GM23248 (cell line): Measurements from ENCODE around the gene HEG1. TPM values are rescaled to one million over a fixed set of nuclear protein-coding genes. Genes with fewer than 3 reads are reported as not detected.

Experiments used
- DNase-seq: peaks from one replicate; pipeline ENCODE4 v3.0.0-alpha.2; 2015
- H2AFZ ChIP-seq: fragments of 200-600 bp; sonication (generic); 2 replicates; pipeline ENCODE4 v1.6.1; 2016; ENCODE audit warnings: antibody characterized with exemption
- H3F3A ChIP-seq: fragments of 200-600 bp; sonication (generic); 2 replicates; pipeline ENCODE4 v1.6.1; 2016; ENCODE audit warnings: mild to moderate bottlenecking, antibody characterized with exemption, mixed run types; ENCODE audit not compliant: insufficient read depth
- H3K27ac ChIP-seq: fragments of 200-600 bp; sonication (generic); 2 replicates; pipeline ENCODE4 v1.5.1; 2016; ENCODE audit warnings: mild to moderate bottlenecking
- H3K27me3 ChIP-seq: fragments of 200-600 bp; sonication (generic); replicated peaks from 2 replicates; pipeline ENCODE4 v1.6.1; 2016; ENCODE audit warnings: mild to moderate bottlenecking; ENCODE audit not compliant: insufficient read depth
- H3K36me3 ChIP-seq: fragments of 200-600 bp; sonication (generic); 2 replicates; pipeline ENCODE4 v1.6.1; 2016; ENCODE audit warnings: low read depth, mild to moderate bottlenecking
- H3K4me1 ChIP-seq: fragments of 200-600 bp; sonication (generic); 2 replicates; pipeline ENCODE4 v1.6.1; 2016; ENCODE audit warnings: mild to moderate bottlenecking; ENCODE audit not compliant: insufficient read depth
- H3K4me2 ChIP-seq: fragments of 200-600 bp; sonication (generic); one replicate; pipeline ENCODE4 v1.6.1; 2016; ENCODE audit warnings: mild to moderate bottlenecking; ENCODE audit not compliant: unreplicated experiment
- H3K4me3 ChIP-seq: fragments of 200-600 bp; sonication (generic); 2 replicates; pipeline ENCODE4 v1.5.1; 2016; ENCODE audit warnings: mild to moderate bottlenecking
- H3K79me2 ChIP-seq: fragments of 200-600 bp; sonication (generic); 2 replicates; pipeline ENCODE4 v1.6.1; 2016; ENCODE audit warnings: mild to moderate bottlenecking; ENCODE audit not compliant: insufficient read depth
- H3K9ac ChIP-seq: fragments of 200-600 bp; sonication (generic); 2 replicates; pipeline ENCODE4 v1.6.1; 2016; ENCODE audit warnings: mild to moderate bottlenecking
- H3K9me2 ChIP-seq: fragments of 200-600 bp; sonication (generic); 2 replicates; pipeline ENCODE4 v1.6.1; 2016; ENCODE audit warnings: mixed run types, mild to moderate bottlenecking, moderate library complexity; ENCODE audit not compliant: insufficient read depth
- H3K9me3 ChIP-seq: fragments of 200-600 bp; sonication (generic); one replicate; pipeline ENCODE4 v1.6.1; 2017; ENCODE audit warnings: low read depth
- H4K20me1 ChIP-seq: fragments of 200-600 bp; sonication (generic); 2 replicates; pipeline ENCODE4 v1.6.0; 2016; ENCODE audit not compliant: insufficient read depth
- EZH2 ChIP-seq: fragments of 200-600 bp; sonication (generic); IDR thresholded peaks from 2 replicates; pipeline ENCODE4 v1.6.1; 2018; ENCODE audit warnings: antibody characterized with exemption, mild to moderate bottlenecking; ENCODE audit not compliant: insufficient read depth, poor library complexity, severe bottlenecking
- EZH2phosphoT487 ChIP-seq: fragments of 200-600 bp; sonication (generic); IDR thresholded peaks from 2 replicates; pipeline ENCODE4 v1.6.1; 2018; ENCODE audit warnings: antibody characterized with exemption, moderate library complexity, mild to moderate bottlenecking, low read depth; ENCODE audit not compliant: insufficient read depth
- WGBS, 2 experiments: methylation state at CpG; one replicate each; pipeline ENCODE4 v1.1.6; 2015 to 2017; ENCODE audit warnings: low lambda C conversion rate in 2 of 2, low coverage in 1 of 2; ENCODE audit errors: missing lambda C conversion rate in 2 of 2; 5-methylcytosine and 5-hydroxymethylcytosine counted together
- in situ Hi-C: fragments of 300-500 bp; cut with MboI; formaldehyde crosslinking; loops from 2 replicates; pipeline ENCODE4 v1.15.0; 2020
- polyA plus RNA-seq: library from polyadenylated mRNA; unstranded; fragments of >200 nt; fragmentation: Nextera tagmentation; extraction: Ambion mirVana; gene quantifications from 2 replicates; pipeline ENCODE4 v1.2.1, GENCODE V29; 2016
- total RNA-seq: library from RNA; depleted of rRNA; stranded (reverse); fragments of >200 nt; shearing (Covaris generic); gene quantifications from 2 replicates; pipeline ENCODE4 v1.2.3, GENCODE V29; 2014

Gene HEG1
- total and polyA plus RNA-seq, 2 experiments from 2014 or later = 32.1 to 116 TPM

DNA sequence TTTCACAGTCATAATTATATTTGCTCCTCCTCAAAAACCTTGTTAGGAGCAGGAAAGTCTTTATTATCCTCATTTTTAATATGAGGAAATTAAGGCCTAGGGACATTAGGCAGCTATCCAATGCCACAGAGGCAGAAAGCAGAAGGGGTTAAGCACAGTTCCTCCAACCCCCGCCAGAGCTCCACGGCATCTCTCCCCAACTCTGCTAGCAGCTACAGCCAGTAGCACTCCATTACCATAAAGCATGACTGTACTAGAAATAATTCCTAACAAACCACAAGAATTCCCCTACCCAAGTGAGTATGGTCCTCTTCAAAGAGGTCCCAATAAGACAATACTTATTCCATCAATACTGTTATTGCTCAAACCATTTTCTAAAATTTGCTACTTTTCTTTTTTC is 9.8 kb downstream of the HEG1 start:
- H3K4me3 ChIP-seq = peak overlapping the region; percentile 6; the same call in 1 of the 2 replicates
- in situ Hi-C loops = no loop called here
- peak overlapping the region; percentile 39; the same call in 1 of the 2 replicates for H3K27ac ChIP-seq
- H3K36me3 ChIP-seq = peaks cover 40% of the 10 kb centered on the region
- H3K79me2 ChIP-seq = peaks cover 100% of the 10 kb centered on the region
- peak overlapping the region; percentile 69 for H3K4me2 ChIP-seq
- H3K4me1 ChIP-seq = peaks cover 83% of the 10 kb centered on the region
- peak; percentile 86 for DNase-seq
- peaks cover 24% of the 10 kb centered on the region for H4K20me1 ChIP-seq
- 2% methylated on average over 2 of the region's 2 CpGs for WGBS, 2 experiments
- peak overlapping the region; percentile 15; the same call in 1 of the 2 replicates for H3K9ac ChIP-seq
- peaks cover 90% of the 10 kb centered on the region for H3F3A ChIP-seq
- H2AFZ ChIP-seq = no peak overlapping the region
- TF ChIP-seq EZH2 (no peak), EZH2phosphoT487 (no peak)
- no peaks in the 10 kb centered on the region for H3K9me2 ChIP-seq
- no peaks in the 10 kb centered on the region for H3K9me3 ChIP-seq
- H3K27me3 ChIP-seq = no peaks in the 10 kb centered on the region

GRCh38 chr3:125045194-125045593 is 10.6 kb downstream of the HEG1 start:
- Histone ChIP-seq H3K9me3 (no peaks in the 10 kb centered on the region), H3K4me1 (peaks cover 83% of the 10 kb centered on the region), H3K27ac (peak overlapping the region; percentile 1; the same call in 1 of the 2 replicates), H3K9me2 (no peaks in the 10 kb centered on the region), H3K4me2 (peak overlapping the region; percentile 69), H3K36me3 (peaks cover 33% of the 10 kb centered on the region), H4K20me1 (peaks cover 31% of the 10 kb centered on the region), H3F3A (peaks cover 90% of the 10 kb centered on the region), H3K27me3 (no peaks in the 10 kb centered on the region), H3K79me2 (peaks cover 100% of the 10 kb centered on the region), H3K4me3 (no peak overlapping the region), H2AFZ (no peak overlapping the region), H3K9ac (no peak overlapping the region)
- DNase-seq = peak; percentile 54
- in situ Hi-C loops = no loop called here
- TF ChIP-seq EZH2phosphoT487 = no peak
- TF ChIP-seq EZH2 = no peak
- 82 to 92% methylated on average over 5 of the region's 5 CpGs for WGBS, 2 experiments

DNA sequence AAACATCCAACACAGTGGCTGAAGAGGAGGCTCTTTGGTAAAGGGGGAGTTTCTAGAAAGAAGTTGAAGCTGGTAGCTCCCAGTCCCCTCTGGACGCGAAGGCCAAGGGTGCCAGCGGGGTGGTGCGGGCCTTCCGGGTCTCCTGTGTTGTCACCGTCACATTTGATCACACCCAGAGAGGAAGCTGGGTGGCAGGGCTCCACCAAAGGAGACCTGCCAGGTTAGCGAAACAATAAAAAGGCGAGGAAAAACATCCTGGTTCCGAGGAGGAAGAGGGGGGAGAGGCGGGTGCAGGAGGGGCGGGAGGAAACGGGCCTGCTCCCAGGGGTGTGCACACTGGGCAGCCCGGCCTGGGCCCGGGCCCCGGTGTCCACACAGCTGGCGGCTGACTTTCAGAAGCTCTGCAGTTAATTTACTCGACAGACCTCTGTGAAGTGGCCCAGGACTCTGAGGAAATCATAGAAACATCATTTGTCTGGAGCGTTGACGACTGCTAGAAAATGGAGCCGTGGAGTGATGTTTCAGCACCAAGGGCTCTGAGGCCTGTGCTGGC is 12.1 kb downstream of the HEG1 start:
- Histone ChIP-seq H3K79me2 (peaks cover 100% of the 10 kb centered on the region), H3F3A (peaks cover 87% of the 10 kb centered on the region), H4K20me1 (peaks cover 42% of the 10 kb centered on the region), H2AFZ (no peak overlapping the region), H3K4me3 (no peak overlapping the region), H3K9me3 (no peaks in the 10 kb centered on the region), H3K9ac (peak overlapping the region; percentile 71), H3K4me1 (peaks cover 83% of the 10 kb centered on the region), H3K27ac (peak overlapping the region; percentile 71), H3K36me3 (peaks cover 25% of the 10 kb centered on the region), H3K4me2 (peak overlapping the region; percentile 67), H3K9me2 (no peaks in the 10 kb centered on the region), H3K27me3 (no peaks in the 10 kb centered on the region)
- WGBS, 2 experiments = 47 to 54% methylated on average over 15 to 20 of the region's 20 CpGs
- in situ Hi-C loops = no loop called here
- no peak for TF ChIP-seq EZH2phosphoT487
- no peak for TF ChIP-seq EZH2
- peak; percentile 43 for DNase-seq

DNA sequence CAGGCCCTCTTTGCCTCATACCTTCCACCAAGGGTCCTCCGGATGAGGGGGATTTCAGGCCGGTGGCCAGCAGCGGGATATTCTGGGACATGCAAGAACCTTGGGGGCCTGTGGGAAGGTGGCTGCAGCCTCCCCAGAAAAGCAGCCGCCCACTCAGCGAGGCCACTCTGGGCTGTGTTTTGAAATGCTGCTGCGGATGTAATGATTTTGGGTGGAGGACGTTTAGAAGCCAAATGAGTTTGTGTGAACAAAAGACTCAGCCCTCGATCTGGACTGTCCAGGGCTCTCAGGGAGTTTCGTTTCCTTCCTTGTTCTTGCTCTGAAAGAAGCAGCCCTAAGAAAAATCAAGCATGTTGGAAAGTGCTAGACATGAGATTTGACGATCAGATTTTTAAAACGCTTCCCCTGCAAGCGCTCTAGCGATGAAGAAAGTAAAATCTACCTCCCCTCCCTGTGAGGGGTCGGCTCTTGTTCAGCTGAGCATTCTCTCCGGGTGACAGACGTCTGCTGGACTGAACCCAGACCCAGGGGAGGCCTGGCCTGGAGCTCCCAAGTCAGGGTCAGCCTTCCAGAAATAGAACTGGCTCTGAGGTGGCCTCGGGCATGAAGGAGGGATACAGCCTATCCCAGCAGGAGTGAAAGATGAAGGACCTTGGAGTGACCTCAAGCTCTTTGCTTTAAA is 12.9 kb downstream of the HEG1 start:
- H3K27ac ChIP-seq = peak overlapping the region; percentile 71
- H4K20me1 ChIP-seq = peaks cover 46% of the 10 kb centered on the region
- H3K4me2 ChIP-seq = peak overlapping the region; percentile 67
- H3F3A ChIP-seq = peaks cover 88% of the 10 kb centered on the region
- no peaks in the 10 kb centered on the region for H3K9me2 ChIP-seq
- peaks cover 100% of the 10 kb centered on the region for H3K79me2 ChIP-seq
- TF ChIP-seq EZH2 (no peak), EZH2phosphoT487 (no peak)
- peak overlapping the region; percentile 49 for H3K4me3 ChIP-seq
- WGBS, 2 experiments = 13 to 14% methylated on average over 17 of the region's 17 CpGs
- peaks cover 87% of the 10 kb centered on the region for H3K4me1 ChIP-seq
- no peaks in the 10 kb centered on the region for H3K27me3 ChIP-seq
- no peak overlapping the region for H2AFZ ChIP-seq
- H3K36me3 ChIP-seq = peaks cover 23% of the 10 kb centered on the region
- H3K9ac ChIP-seq = peak overlapping the region; percentile 71
- in situ Hi-C loops = no loop called here
- no peaks in the 10 kb centered on the region for H3K9me3 ChIP-seq
- peak; percentile 72 for DNase-seq
